Breast epithelium (tissue), 3 donors: ENCODE data around the gene SLC4A3.

Experiments used
- CTCF ChIP-seq, 3 donors: fragments of 450-650 bp; IDR thresholded peaks; one replicate each; pipeline ENCODE4 v1.5.1; 2016 to 2017; ENCODE audit warnings: antibody characterized with exemption in 3 of 3, mild to moderate bottlenecking in 3 of 3, moderate library complexity in 3 of 3
- POLR2A ChIP-seq: fragments of 450-650 bp; IDR thresholded peaks from one replicate; pipeline ENCODE4 v1.6.1; 2016; ENCODE audit warnings: antibody characterized with exemption, mild to moderate bottlenecking, moderate library complexity
- POLR2AphosphoS5 ChIP-seq, 3 donors: sonication (generic); formaldehyde crosslinking; IDR thresholded peaks; one replicate each; pipeline ENCODE4 v1.6.1; 2017; ENCODE audit warnings: antibody characterized with exemption in 3 of 3

GRCh38 chr2:219636144-219636915 is 8.9 kb downstream of the SLC4A3 start:
- TF ChIP-seq CTCF (IDR thresholded peaks at IDR 0.05) = no peak
- TF ChIP-seq POLR2A = no peak
- no peak for TF ChIP-seq POLR2AphosphoS5 (IDR thresholded peaks at IDR 0.05)
